Limb (tissue), 2 donors: Measurements from ENCODE around the gene GSTP1.
"Not testable (repeated sequence)": the region's sequence is repeated elsewhere in the genome, so short reads cannot be mapped to it uniquely, and the experiment has no call there.

Source experiments
- DNase-seq, 2 donors: peaks; one replicate each; pipeline ENCODE4 v3.0.0-alpha.2; 2016; ENCODE audit errors: extremely low spot score in 2 of 2

Gene GSTP1

DNA sequence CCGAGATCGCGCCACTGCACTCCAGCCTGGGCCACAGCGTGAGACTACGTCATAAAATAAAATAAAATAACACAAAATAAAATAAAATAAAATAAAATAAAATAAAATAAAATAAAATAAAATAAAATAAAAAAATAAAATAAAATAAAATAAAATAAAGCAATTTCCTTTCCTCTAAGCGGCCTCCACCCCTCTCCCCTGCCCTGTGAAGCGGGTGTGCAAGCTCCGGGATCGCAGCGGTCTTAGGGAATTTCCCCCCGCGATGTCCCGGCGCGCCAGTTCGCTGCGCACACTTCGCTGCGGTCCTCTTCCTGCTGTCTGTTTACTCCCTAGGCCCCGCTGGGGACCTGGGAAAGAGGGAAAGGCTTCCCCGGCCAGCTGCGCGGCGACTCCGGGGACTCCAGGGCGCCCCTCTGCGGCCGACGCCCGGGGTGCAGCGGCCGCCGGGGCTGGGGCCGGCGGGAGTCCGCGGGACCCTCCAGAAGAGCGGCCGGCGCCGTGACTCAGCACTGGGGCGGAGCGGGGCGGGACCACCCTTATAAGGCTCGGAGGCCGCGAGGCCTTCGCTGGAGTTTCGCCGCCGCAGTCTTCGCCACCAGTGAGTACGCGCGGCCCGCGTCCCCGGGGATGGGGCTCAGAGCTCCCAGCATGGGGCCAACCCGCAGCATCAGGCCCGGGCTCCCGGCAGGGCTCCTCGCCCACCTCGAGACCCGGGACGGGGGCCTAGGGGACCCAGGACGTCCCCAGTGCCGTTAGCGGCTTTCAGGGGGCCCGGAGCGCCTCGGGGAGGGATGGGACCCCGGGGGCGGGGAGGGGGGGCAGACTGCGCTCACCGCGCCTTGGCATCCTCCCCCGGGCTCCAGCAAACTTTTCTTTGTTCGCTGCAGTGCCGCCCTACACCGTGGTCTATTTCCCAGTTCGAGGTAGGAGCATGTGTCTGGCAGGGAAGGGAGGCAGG is at the start of gene GSTP1:
GSTP1 (plus strand) TSS at position 566 of the 958 bp plus-strand sequence; CDS start at position 598, 32 bp downstream.
- DNase-seq = peak; percentile 93

DNA sequence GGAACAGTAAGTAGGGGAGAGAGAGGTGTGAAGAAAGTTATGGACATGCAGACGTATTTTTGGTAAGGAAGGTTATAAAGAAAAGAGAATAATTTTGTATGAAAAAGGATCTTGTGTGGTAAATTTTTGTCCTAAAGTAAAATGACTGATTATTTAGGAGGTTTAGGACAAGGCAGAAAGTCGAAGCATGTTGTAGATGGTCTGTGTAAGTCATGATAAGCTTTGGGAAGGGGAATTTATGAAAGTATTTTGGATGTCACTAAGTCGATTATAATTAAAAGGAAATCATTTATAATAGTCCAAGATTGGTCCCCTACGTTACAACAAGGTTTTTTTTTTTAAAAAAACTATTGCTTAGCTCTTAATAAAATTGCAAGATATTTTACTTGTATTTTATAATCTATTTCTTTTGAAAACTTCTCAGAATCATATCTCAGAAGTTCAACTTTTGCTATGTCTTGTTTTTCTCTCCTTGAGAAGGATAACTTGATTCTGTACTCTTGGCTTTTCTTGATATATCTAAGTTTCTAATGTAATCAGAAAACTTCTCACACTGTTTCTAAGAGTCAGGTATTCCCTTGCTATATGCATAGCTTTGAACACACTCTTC is 49.4 kb upstream of the GSTP1 start:
- no peak for DNase-seq

DNA sequence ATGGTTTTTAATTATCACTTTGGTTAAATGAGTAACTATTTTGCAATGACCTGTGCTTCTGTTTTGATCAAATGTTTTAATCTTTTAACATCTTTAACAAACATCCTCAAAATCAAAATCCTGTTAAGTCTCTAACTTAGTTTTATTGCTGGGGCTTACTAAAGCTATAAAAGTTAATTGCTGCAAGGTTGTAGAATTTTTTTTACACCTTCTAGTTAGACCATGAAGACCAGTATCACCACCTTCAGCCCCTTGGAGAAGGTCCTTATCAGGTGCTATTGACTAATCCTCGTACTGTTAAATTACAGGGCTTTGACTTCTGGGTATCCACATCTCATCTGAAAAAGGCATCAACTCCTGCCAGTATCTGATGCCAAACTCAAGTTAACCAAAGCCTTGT is 48.1 kb upstream of the GSTP1 start:
- DNase-seq = no peak

DNA sequence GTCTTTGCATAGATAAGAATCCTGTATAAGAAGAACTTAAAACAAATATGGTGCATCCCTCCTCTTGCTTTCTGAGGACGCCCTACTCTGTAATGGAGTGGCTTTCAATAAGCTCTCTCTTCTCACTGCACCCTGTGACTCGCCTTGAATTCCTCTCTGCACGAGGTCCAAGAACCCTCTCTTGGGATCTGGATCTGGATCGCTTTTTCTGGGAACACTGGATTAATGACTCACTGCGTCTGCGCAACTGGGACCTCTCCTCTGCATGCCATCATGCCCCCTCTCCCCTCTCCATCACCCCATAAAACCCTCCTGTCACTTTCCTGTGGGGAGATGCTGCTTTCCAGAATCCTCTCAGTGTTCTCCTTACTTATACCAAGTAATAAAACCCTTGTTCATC is 45.3 kb upstream of the GSTP1 start:
- no peak for DNase-seq

DNA sequence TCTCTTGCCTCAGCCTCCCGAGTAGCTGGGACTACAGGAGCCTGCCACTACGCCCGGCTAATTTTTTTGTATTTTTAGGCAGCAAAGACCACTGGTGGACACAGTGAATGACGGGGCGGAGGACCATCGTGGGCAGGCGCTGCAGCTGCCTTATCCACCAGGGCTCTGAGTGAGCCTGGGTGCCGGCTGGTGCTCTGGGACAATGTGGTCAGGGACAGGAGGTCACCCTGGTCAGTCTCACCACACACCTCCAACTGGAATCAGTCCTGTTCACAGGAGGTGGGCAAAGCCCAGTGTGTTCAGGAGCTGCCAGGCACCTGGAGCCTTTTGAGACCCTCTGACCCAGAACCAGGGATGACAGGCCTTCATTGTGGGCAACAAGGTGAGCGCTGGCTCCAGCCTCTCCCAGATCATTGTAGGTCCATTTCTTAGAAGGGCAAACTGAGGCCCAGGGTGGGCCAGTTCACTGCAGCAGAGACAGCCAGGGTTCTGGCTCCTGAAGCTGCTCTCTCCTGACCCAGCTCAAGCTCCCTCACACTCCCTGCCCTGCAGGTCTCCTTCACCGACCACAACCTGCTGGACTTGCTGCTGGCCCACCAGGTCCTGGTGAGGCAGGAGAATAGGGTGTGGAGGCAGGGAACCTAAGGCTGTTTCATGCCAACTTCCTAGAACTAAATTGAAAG is 44.6 kb upstream of the GSTP1 start:
- DNase-seq = no peak

DNA sequence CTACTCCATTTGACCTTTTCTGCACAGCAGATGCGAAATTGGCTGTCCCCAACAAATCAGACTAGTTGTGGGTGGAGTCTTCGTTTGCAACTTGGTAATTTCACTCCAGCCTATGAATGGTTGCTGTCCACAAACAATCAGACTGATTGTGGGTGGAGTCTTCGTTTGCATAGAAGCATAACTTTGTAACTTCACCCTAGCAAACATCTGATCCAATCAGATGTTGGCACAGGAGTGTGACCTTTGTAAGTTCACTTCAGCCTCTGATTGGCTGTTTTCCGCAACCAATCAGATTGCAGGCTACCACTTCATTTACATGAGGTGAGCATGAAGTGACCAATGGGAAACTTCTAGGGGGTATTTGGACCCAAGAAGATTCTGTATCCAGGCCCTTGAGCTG is 44.1 kb upstream of the GSTP1 start:
- no peak for DNase-seq

DNA sequence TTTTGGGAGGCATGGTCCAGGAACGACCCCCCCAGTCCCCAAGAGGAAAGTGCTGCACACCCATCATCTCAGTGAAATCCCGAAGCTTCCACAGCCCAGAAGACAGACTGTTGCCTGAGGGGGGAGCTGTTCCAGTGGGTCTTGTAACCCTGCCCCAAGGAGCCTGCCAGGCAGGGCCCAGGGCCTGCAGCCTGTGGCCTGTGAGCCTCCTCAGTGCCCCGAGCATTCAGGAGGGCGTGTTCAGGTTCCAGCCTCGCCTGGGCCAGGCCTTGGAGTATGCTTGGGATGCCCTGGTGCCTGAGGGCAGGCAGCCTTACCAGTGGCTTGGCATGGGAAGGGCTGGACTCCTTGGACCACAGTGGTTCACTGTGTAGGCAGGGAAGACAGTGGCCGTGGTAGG is 42.4 kb upstream of the GSTP1 start:
- no peak for DNase-seq

DNA sequence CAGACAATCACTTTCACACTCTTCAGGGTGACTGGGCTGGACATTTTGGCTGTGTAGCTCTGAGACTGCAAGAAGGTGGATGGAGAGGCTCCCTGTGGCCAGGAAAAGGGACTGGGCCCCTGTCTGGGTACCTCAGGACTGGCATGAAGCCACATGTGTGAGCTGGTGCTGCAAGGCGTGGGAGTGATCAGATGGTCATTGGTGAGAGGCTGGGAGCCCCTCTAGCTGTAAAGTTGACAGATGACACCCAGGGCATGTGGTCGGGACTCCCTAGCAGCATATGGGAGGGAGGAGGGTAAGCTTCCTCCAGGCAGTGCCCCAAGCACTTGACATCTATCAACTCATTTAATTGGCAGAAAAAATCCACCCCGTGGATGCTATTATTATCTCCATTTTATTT is 41.4 kb upstream of the GSTP1 start:
- DNase-seq = no peak

DNA sequence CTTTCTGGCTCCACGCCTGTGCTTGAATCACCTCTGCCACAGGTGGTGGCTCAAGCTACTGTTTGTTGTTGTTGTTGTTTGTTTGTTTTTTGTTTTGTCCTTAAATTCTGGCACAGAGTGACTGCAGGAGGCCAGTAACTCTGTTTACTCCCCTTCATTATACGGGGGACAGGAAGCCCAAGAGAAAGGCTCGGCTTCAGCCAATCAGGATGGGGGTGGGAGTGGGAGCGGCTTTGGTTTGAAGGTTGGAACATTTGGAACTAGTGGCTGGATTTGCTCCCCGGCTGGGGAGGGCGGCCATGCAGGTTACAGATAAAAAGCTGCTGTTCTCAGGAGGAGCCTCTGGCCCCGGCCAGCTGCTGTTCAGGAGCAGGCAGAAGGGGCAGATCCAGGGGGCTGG is 40.6 kb upstream of the GSTP1 start:
- no peak for DNase-seq

DNA sequence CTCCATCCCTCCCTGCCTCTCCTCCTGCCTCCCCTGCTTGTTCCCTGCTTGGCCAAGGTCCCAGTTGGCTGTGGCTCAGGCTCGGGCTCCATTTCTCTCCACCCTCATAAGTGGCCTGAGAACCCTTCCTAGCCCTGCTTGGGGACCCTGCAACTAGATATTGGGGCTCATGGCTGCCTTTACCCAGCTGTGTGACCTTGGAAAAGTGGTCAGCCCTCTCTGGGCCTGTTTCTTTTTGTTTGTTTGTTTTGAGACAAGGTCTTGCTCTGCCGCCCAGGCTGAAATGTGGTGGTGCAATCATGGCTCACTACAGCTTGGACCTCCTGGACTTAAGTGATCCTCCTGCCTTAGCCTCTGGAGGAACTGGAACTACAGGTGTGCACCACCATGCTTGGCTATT is 40.0 kb upstream of the GSTP1 start:
- DNase-seq = no peak

DNA sequence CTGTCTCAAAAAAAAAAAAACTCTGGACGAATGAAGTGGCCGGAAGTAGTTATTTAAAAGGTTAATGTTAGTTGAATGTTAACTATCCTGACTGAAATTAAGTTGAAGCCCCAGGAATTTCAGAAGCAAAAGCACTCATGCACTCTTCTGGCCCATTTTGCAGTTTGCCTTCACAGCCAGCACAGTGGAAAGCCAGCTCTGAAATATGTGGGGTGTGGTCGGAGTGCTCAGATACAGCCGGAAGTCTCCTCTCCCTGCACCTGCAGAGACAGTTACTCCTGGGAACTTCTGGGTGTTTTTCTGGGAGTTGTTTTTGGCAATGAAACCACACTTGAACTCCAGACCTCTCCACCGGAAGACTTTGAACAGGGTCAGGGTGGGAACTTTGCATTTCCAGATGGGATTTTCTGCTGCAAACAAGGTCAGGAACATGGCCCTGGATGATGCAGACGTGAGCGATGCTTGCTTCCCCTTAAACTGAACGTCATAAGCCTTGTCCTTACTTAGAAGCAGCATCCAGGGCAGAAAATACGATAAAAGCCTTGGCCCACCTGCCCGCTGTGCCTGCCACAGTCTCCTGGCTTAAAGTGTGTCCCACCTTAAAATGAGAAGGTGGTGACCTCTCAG is 38.9 kb upstream of the GSTP1 start:
- no peak for DNase-seq

DNA sequence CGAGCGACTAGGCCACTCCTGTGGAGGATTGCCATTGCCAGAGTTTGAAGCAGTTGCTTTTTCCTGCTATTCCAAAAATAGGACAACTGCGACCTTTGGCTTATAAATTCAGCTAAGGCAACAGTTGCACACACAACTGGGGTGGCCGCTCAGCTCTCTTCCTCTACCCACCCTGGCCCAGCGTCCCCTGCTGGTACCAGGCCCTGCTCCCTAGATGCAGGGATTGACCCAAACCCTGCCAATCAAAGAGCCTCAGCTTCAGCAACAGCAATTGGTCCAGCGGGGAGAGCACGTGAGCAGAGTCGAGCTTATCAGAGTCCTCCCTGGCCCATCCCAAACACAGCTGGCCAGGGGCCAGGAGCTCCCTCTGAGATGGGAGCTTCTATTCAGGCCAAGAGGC is 38.3 kb upstream of the GSTP1 start:
- DNase-seq = no peak

DNA sequence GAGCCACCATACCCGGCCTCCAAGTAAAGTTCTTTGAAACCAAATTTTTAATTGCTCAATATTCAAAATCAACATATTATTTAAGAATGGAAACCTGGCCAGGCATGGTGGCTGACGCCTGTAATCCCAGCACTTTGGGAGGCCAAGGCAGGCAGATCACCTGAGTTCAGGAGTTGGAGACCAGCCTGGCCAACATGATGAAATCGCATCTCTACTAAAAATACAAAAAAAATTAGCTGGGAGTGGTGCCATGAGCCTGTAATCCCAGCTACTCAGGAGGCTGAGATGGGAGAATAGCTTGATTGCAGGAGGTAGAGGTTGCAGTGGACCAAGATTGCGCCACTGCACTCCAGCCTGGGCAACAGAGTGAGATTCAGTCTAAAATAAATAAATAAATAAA is 35.5 kb upstream of the GSTP1 start:
- DNase-seq = not testable (repeated sequence)

DNA sequence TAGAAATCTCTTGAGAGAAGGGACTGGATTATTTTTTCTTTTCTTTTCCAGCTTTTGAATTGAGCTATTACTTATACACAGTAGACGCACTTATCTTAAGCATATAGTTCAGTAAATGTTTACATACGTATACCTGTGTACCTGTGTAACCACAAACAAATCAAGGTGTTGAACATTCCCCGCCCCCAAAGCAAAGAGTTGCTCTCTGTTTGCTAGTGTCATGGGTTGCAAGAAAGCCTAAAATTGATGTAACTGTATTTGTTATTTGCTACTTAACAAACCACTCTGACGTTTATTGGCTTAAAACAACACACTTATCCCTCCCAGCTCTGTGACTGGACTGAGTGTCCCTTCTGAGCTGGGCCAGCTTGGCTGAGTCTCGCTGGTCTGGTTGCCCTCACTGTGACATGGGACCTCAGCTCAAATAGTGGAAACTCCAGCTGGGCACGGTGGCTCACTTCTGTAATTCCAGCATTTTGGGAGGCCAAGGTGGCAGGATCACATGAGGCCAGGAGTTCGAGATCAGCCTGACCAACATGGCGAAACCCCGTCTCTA is 35.0 kb upstream of the GSTP1 start:
- DNase-seq = no peak

DNA sequence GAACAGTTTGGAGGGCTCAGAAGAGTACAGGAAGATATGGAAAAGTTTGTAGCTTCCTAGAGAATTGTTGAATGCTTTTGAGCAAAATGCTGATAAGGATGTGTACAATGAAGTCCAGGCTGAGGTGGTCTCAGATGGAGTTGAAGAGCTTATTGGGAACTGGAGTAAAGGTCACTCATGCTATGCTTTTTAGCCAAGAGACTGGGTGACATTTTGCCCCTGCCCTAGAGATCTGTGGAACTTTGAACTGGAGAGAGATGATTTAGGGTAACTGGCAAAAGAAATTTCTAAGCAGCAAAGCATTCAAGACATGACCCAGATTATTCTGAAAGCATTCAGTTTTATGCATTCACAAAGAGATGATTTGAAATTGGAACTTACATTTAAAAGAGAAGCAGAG is 32.5 kb upstream of the GSTP1 start:
- DNase-seq = no peak

DNA sequence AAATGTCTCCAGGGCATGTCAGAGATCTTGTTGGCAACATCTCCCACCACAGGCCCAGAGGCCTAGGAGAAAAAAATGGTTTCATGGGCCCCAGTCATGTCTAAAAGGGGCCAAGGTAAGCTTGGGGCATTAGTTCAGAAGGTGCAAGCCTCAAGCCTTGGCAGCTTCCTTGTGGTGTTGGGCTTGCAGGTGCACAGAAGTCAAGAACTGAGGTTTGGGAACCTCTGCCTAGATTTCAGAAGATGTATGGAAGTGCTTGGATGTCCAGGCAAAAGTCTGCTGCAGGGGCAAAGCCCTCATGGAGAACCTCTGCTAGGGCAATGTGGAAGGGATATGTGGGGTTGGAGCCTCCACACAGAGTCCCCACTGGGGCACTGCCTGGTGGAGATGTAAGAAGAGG is 31.9 kb upstream of the GSTP1 start:
- not testable (repeated sequence) for DNase-seq

DNA sequence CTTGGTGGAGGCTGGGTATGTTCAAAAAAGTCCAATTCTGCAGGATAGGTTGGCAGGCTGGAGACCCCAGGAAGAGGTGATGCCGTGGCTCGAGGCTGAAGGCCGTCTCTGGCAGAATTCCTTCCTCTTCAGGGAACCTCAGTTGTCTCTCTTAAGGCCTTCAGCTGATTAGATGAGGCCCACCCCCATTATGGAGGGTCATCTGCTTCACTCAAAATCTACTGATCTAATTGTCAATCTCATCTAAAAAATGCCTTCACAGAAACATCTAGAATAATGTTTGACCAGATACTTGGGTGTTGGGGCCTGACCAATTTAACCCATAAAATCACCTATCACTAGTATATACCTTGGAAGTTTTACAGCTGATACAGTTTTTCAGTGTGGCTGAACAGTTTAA is 27.4 kb upstream of the GSTP1 start:
- no peak for DNase-seq

DNA sequence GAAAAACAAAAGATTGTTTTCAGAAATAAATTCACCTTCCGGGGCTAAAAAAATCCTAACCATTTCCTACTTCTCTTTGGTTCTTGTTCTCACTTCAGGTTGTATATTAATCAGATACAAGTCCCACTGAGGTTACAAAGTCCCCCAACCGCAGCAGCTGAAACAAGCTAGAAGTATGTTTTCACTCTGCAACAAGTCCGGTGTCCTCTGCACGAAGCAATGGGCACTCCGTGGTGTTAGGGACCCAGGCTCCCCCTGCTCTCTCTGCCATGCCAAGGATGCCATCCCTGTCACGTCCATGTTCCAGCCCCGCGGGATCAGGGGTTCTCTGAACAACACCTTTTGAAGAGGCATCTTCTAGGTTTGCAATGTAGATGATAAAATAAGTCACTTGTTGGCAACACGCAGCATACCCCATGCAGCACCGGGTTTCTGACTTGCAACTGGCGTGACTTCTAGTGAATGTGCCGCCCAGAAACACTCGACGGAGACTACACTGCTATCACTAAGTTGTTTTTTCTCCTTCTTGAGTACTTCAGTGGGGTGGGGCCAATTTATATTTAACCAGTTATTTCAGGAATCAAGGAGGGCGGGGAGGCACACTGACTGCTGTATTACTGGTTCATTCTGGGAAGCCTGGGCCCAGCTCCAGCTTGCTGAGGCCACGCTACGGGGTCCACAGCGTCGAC is 25.4 kb upstream of the GSTP1 start:
- DNase-seq = peak; percentile 36 to 56

DNA sequence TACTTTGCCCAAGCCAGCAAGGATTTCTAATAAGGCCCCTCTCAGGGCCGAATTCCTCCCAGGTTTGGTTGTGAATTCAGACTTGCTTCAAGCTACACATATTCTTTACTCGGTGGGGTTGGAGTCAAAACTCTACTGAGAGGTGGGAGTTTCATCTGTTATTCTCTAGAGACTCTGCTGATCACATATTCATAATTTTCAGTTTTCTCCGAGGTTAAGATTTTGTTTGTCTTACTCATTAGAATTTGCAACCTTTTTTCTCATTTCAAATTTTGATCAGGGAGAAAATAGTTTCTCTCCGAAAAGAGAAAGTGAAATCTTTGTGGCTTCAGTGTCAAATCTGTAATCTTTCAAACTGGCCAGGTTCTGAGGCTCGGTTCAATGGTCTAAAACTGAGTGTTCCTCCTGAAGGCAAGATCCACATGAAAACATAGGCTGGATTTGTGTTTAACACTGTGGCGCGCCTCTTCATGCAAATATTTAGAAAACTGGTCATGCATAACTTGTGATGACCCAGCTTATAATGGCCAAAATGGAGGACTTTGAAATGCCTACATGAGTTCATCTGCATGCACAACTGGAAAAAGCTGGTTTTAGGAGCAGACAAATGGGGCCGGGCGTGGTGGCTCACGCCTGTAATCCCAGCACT is 21.5 kb upstream of the GSTP1 start:
- DNase-seq = no peak

DNA sequence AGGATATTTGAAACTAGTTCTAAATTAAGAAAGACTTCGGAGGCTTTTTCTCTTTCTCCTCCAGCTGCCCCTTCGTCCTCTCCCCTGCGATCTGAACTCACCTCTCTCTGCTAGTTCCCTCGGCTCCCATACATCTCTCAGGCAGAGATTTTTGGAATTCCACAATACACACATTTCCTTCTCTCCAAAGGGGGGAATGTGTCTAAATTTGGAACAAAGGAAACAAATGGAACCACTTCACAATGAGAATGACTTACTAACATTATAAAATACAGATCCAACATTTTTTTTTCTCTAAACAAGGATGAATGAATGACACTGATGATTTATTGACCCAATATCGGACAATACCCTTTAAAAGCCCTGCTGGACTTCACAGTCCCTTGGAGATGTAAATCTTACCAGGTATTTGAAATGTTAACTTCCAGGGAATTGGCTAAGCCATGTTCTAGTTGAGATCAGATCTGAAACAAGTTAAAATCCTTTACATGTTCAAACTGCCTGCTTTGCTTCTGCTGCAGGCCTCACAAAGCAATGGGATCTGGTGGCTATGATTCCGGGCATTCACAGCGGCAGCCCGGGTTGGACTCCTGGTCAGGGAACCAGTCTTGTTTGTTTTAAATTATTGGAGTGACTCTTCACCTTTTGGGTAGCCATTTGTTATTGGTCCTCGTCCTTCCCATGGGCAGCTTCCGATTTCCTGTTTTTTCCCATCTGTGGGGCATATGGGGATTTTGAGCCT is 20.5 kb upstream of the GSTP1 start:
- no peak for DNase-seq
